HEK293 (cell line): ENCODE measurements around the gene ABCB4.

ENCODE experiments used
- CTCF ChIP-seq: fragments of 450-650 bp; formaldehyde crosslinking; IDR thresholded peaks from 2 replicates; pipeline ENCODE4 v1.5.1; 2016; ENCODE audit warnings: missing biosample characterization, missing genetic modification characterization
- KLF10 ChIP-seq: fragments of 450-650 bp; IDR thresholded peaks from 2 replicates; pipeline ENCODE4 v1.5.1; 2018; ENCODE audit warnings: missing biosample characterization, mild to moderate bottlenecking, missing genetic modification characterization
- PBX3 ChIP-seq: sonication (generic); formaldehyde crosslinking; IDR thresholded peaks from 2 replicates; pipeline ENCODE4 v1.8.1; 2022; ENCODE audit warnings: mild to moderate bottlenecking, moderate library complexity, missing genetic modification reagents
- PRDM1 ChIP-seq: fragments of 450-650 bp; formaldehyde crosslinking; IDR thresholded peaks from 2 replicates; pipeline ENCODE4; 2016; ENCODE audit warnings: missing biosample characterization, missing genetic modification characterization
- REST ChIP-seq: fragments of 450-650 bp; formaldehyde crosslinking; IDR thresholded peaks from 2 replicates; pipeline ENCODE4 v1.5.1; 2016; ENCODE audit warnings: missing biosample characterization, missing genetic modification characterization
- SP2 ChIP-seq: fragments of 450-650 bp; formaldehyde crosslinking; IDR thresholded peaks from 2 replicates; pipeline ENCODE4 v1.5.1; 2016; ENCODE audit warnings: missing biosample characterization, missing genetic modification characterization
- TSHZ1 ChIP-seq: fragments of 450-650 bp; formaldehyde crosslinking; IDR thresholded peaks from 2 replicates; pipeline ENCODE4 v1.5.1; 2016; ENCODE audit warnings: missing biosample characterization, missing genetic modification characterization, borderline replicate concordance
- YY1 ChIP-seq: fragments of 450-650 bp; formaldehyde crosslinking; IDR thresholded peaks from 2 replicates; pipeline ENCODE4 v1.5.1; 2018; ENCODE audit warnings: missing biosample characterization, missing genetic modification characterization
- ZNF18 ChIP-seq: fragments of 450-650 bp; formaldehyde crosslinking; IDR thresholded peaks from 2 replicates; pipeline ENCODE4 v1.5.1; 2016; ENCODE audit warnings: missing biosample characterization, missing genetic modification characterization
- ZNF24 ChIP-seq: fragments of 450-650 bp; formaldehyde crosslinking; IDR thresholded peaks from 2 replicates; pipeline ENCODE4 v1.5.1; 2016; ENCODE audit warnings: missing biosample characterization, missing genetic modification characterization
- ZNF501 ChIP-seq: fragments of 450-650 bp; formaldehyde crosslinking; IDR thresholded peaks from 2 replicates; pipeline ENCODE4 v1.5.1; 2016; ENCODE audit warnings: missing biosample characterization, missing genetic modification characterization
- ZNF76 ChIP-seq: fragments of 450-650 bp; formaldehyde crosslinking; IDR thresholded peaks from 2 replicates; pipeline ENCODE4; 2016; ENCODE audit warnings: low read depth, missing biosample characterization, missing genetic modification characterization, borderline replicate concordance

GRCh38 chr7:87498893-87499292 lies 23.4 kb upstream of the ABCB4 start:
- TF ChIP-seq TSHZ1 (no peak), CTCF (tag by site-specific recombination) (no peak), PBX3 (CRISPR knock-in tag) (no peak), PRDM1 (tag by site-specific recombination) (no peak), ZNF18 (tag by site-specific recombination) (no peak), YY1 (tag by site-specific recombination) (no peak), REST (no peak), KLF10 (tag by site-specific recombination) (no peak), ZNF24 (tag by site-specific recombination) (no peak), ZNF501 (tag by site-specific recombination) (no peak), ZNF76 (tag by site-specific recombination) (no peak), SP2 (tag by site-specific recombination) (no peak)
